HepG2 (cell line): ENCODE measurements around the gene NOL4L. TPM values are rescaled to one million over a fixed set of nuclear protein-coding genes. Genes with fewer than 3 reads are reported as not detected.
A peak's percentile ranks its signal among the peaks of the same experiment; 100 is the strongest.

Source experiments
- FOXM1 ChIP-seq: sonication (generic); formaldehyde crosslinking; IDR thresholded peaks from 2 replicates; pipeline ENCODE4 v1.5.0; 2020; ENCODE audit warnings: missing genetic modification reagents
- FUBP1 ChIP-seq: sonication (generic); formaldehyde crosslinking; IDR thresholded peaks from 2 replicates; pipeline ENCODE4 v1.5.1; 2020; ENCODE audit warnings: missing genetic modification reagents, mild to moderate bottlenecking, borderline replicate concordance
- GMEB1 ChIP-seq: sonication (generic); formaldehyde crosslinking; IDR thresholded peaks from 2 replicates; pipeline ENCODE4 v1.5.1; 2020; ENCODE audit warnings: missing genetic modification reagents, mild to moderate bottlenecking, borderline replicate concordance
- HIC2 ChIP-seq: sonication (generic); formaldehyde crosslinking; IDR thresholded peaks from 2 replicates; pipeline ENCODE4 v1.9.0; 2022; ENCODE audit warnings: low read depth, missing genetic modification reagents
- PRDM15 ChIP-seq: sonication (generic); formaldehyde crosslinking; IDR thresholded peaks from 2 replicates; pipeline ENCODE4 v1.4.0; 2020; ENCODE audit warnings: missing genetic modification reagents
- SKI ChIP-seq: fragments of 450-650 bp; IDR thresholded peaks from one replicate; pipeline ENCODE4 v1.6.1; 2018; ENCODE audit warnings: mild to moderate bottlenecking; ENCODE audit not compliant: partially characterized antibody
- TBP ChIP-seq: sonication (generic); formaldehyde crosslinking; IDR thresholded peaks from 2 replicates; pipeline ENCODE4 v1.5.0; 2020; ENCODE audit warnings: missing genetic modification reagents
- TRIM22 ChIP-seq: fragments of 450-650 bp; IDR thresholded peaks from 2 replicates; pipeline ENCODE4 v1.6.1; 2017
- ZBTB10 ChIP-seq: sonication (generic); formaldehyde crosslinking; IDR thresholded peaks from 2 replicates; pipeline ENCODE4 v1.4.0; 2020; ENCODE audit warnings: missing genetic modification reagents, borderline replicate concordance
- ZNF101 ChIP-seq: sonication (generic); formaldehyde crosslinking; IDR thresholded peaks from 2 replicates; pipeline ENCODE4 v1.4.0; 2020; ENCODE audit warnings: mild to moderate bottlenecking, low read depth, missing genetic modification reagents, borderline replicate concordance
- ZNF207 ChIP-seq: fragments of 450-650 bp; IDR thresholded peaks from 2 replicates; pipeline ENCODE4 v1.6.1; 2016; ENCODE audit warnings: antibody characterized with exemption, borderline replicate concordance
- ZNF33A ChIP-seq: sonication (generic); formaldehyde crosslinking; IDR thresholded peaks from 2 replicates; pipeline ENCODE4 v1.5.1; 2020; ENCODE audit warnings: missing genetic modification reagents, mild to moderate bottlenecking, moderate library complexity, borderline replicate concordance
- ZNF883 ChIP-seq: sonication (generic); formaldehyde crosslinking; IDR thresholded peaks from 2 replicates; pipeline ENCODE4 v1.5.1; 2020; ENCODE audit warnings: mild to moderate bottlenecking, missing genetic modification reagents; ENCODE audit errors: not compliant biosample characterization
- polyA plus RNA-seq, 8 experiments: library from polyadenylated mRNA; depleted of rRNA in 3 of 8; stranded (reverse) in 7 of 8; unstranded in 1 of 8; fragments of >200 nt; fragmentation: Illumina TruSeq in 4 of 8; extraction: Trizol in 4 of 8; gene quantifications; 2 replicates each; pipeline versions ENCODE4 v1.2.1 to v1.2.3, GENCODE V29; 2011 to 2016; ENCODE audit warnings: low read depth in 4 of 8, missing spikeins in 1 of 8, mixed read lengths in 1 of 8; ENCODE audit not compliant: insufficient read depth in 1 of 8
- total RNA-seq, 5 experiments: library from RNA; depleted of rRNA; stranded (reverse); fragments of >200 nt; fragmentation: Illumina TruSeq; extraction: Trizol; gene quantifications; 2 replicates each; pipeline ENCODE4 v1.2.3, GENCODE V29; 2016; ENCODE audit warnings: low read depth in 1 of 5

Gene NOL4L
- total and polyA plus RNA-seq, 2 of the 13 experiments (the other 11 are each of a cell fraction or from before 2014, with no cell fraction given), result 16.6 to 35.4 TPM

GRCh38 chr20:32539817-32540675 lies 45.1 kb downstream of the NOL4L start (continued):
- TF ChIP-seq GMEB1, result peak; percentile 63; the same call in 1 of the 2 replicates
- no peak for TF ChIP-seq TRIM22
- 0 out of 2 replicates have a peak, but pooled peaks have one; percentile 70 for TF ChIP-seq FUBP1 (CRISPR knock-in tag)
- peak; percentile 86 for TF ChIP-seq ZNF883
- peak; percentile 91; the same call in 1 of the 2 replicates for TF ChIP-seq ZNF101 (CRISPR knock-in tag)
- TF ChIP-seq HIC2 (CRISPR knock-in tag), result peak; percentile 98
- no peak for TF ChIP-seq TBP (CRISPR knock-in tag)
- no peak; the same call in 1 of the 2 replicates for TF ChIP-seq ZBTB10
- no peak for TF ChIP-seq ZNF33A (CRISPR knock-in tag)
- no peak for TF ChIP-seq FOXM1 (CRISPR knock-in tag)
- no peak for TF ChIP-seq PRDM15 (CRISPR knock-in tag)
- TF ChIP-seq ZNF207, result no peak
- peak; percentile 97 for TF ChIP-seq SKI
